Panc1 (cell line): ENCODE results near the gene ELK3. TPM values are rescaled to one million over a fixed set of nuclear protein-coding genes. Genes with fewer than 3 reads are reported as not detected.

Experiments used
- ATAC-seq: fragments of 200-7000 bp; cut with Tn5 transposase; 2 replicates; pipeline ENCODE4 v1.9.1; 2020; ENCODE audit warnings: mild to moderate bottlenecking, moderate library complexity
- BruUV-seq: library from RNA; stranded (reverse); fragments of 400-500 nt; replicated peaks from 2 replicates; lab custom pipeline; 2021; lab: Mats Ljungman, UMichigan
- CTCF ChIA-PET: fragments of 300-600 bp; sonication (Branson Sonifier 250); formaldehyde crosslinking; loops from one replicate; lab custom pipeline; 2022; ENCODE audit warnings: antibody characterized with exemption; lab: Charles Lee
- POLR2A ChIA-PET: fragments of 300-600 bp; sonication (Branson Sonifier 250); formaldehyde crosslinking; loops from one replicate; lab custom pipeline; 2022; ENCODE audit warnings: antibody characterized with exemption; lab: Charles Lee
- DNase-seq: peaks from one replicate; pipeline ENCODE4 v3.0.0-alpha.2; 2010; ENCODE audit warnings: low read depth, low spot score
- H3K27ac ChIP-seq: 2 replicates; pipeline ENCODE4 v1.5.1; 2011; ENCODE audit warnings: mild to moderate bottlenecking, low read length, inconsistent platforms
- H3K27me3 ChIP-seq: fragments of 200-500 bp; sonication (Bioruptor generic); 2 replicates; pipeline ENCODE4 v1.6.0; 2014; ENCODE audit warnings: low read length, inconsistent platforms; ENCODE audit not compliant: control insufficient read depth, insufficient read depth
- H3K36me3 ChIP-seq: fragments of 200-500 bp; sonication (Bioruptor generic); 2 replicates; pipeline ENCODE4 v1.5.1; 2014; ENCODE audit warnings: inconsistent platforms, mild to moderate bottlenecking, low read length, moderate library complexity; ENCODE audit not compliant: control insufficient read depth, insufficient read depth
- H3K4me1 ChIP-seq: 2 replicates; pipeline ENCODE4 v1.5.1; 2011; ENCODE audit warnings: inconsistent platforms, mild to moderate bottlenecking, low read length, moderate library complexity; ENCODE audit not compliant: control insufficient read depth, insufficient read depth
- H3K4me3 ChIP-seq, 2 experiments: 2 replicates each; pipeline ENCODE4 v1.5.1; 2011 to 2012; ENCODE audit warnings: low read depth in 2 of 2, low read length in 2 of 2, mild to moderate bottlenecking in 2 of 2, inconsistent platforms in 1 of 2, moderate library complexity in 1 of 2
- H3K9me3 ChIP-seq: fragments of 200-500 bp; sonication (Bioruptor generic); 2 replicates; pipeline ENCODE4 v1.5.1; 2014; ENCODE audit warnings: low read depth, mild to moderate bottlenecking, inconsistent platforms, low read length, moderate library complexity; ENCODE audit not compliant: control insufficient read depth, insufficient read depth
- POLR2AphosphoS5 ChIP-seq: IDR thresholded peaks from 2 replicates; pipeline ENCODE4 v1.6.1; 2012; ENCODE audit warnings: mild to moderate bottlenecking, low read depth, low read length, moderate library complexity
- SIN3A ChIP-seq: IDR thresholded peaks from 2 replicates; pipeline ENCODE4 v1.6.1; 2012; ENCODE audit warnings: low read depth, mild to moderate bottlenecking, low read length, moderate library complexity, borderline replicate concordance; ENCODE audit not compliant: insufficient read depth
- TCF7L2 ChIP-seq: IDR thresholded peaks from 2 replicates; pipeline ENCODE4 v1.6.1; 2011; ENCODE audit warnings: mild to moderate bottlenecking, low read depth, low read length, inconsistent platforms
- in situ Hi-C: cut with HindIII; loops from 2 replicates; pipeline ENCODE4 v1.10.0; 2016; ENCODE audit warnings: low sequenced_read_pairs, low pct_unique_long_range_greater_than_20kb
- intact Hi-C: fragments of 100-400 bp; cut with micrococcal nuclease; formaldehyde crosslinking; loops from one replicate; pipeline ENCODE4 v1.10.0; 2022; ENCODE audit not compliant: unreplicated experiment
- total RNA-seq: library from RNA; stranded (reverse); gene quantifications from one replicate; pipeline ENCODE4 v1.2.1, GENCODE V29; 2021; ENCODE audit not compliant: unreplicated experiment
- TF ChIP-seq, protein P1 (sequence below), 2 experiments: IDR thresholded peaks; 2 replicates each; pipeline ENCODE4 v1.6.1; 2011 to 2012; ENCODE audit warnings: low read depth in 2 of 2, control low read depth in 1 of 2, low read length in 1 of 2, mild to moderate bottlenecking in 1 of 2, moderate library complexity in 1 of 2; ENCODE audit not compliant: insufficient read depth in 1 of 2
- TF ChIP-seq, protein P2 (sequence below): fragments of 450-650 bp; IDR thresholded peaks from 2 replicates; pipeline ENCODE4 v1.5.1; 2017; ENCODE audit warnings: mild to moderate bottlenecking

Gene ELK3
- total RNA-seq, 1 experiment from 2014 or later: 25.1 TPM

DNA sequence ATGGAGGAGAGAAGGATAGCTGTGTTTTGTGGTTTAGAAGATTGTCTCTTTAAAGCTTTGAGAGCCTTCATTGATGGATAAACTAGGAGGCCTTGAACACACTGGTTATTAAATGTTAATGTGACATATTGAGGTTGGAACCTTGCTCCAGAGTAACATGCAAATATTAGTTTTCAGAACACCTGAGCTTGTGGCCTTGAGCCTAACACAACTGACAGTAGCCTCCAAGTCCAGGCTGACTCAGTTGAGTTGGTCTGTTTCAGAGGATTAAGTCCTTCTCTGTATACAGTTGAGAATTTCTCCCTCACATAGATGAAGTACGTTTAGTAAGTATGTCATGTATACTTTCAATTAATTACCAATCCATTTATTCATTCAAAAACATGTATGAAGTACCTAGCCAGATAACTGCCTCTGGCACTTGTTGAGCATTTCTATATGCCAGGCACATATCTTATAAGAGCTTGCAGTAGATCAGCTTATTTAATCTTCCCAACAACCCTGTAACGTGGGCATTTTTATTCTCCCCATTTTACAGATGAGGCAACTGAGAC is 63.5 kb downstream of the ELK3 start:
- Histone ChIP-seq H3K9me3 (no peaks in the 10 kb centered on the region), H3K27me3 (no peaks in the 10 kb centered on the region), H3K4me3 (no peak overlapping the region), H3K36me3 (no peaks in the 10 kb centered on the region), H3K4me1 (0 out of 2 replicates have a peak, but pooled peaks cover 7% of the 10 kb centered on the region), H3K27ac (no peak overlapping the region)
- in situ Hi-C loops (no loop called here), intact Hi-C loops (no loop called here)
- BruUV-seq: no TSS peak
- ATAC-seq (no peak), DNase-seq (no peak)
- ChIA-PET CTCF (interaction anchor here (0.6 kb wide), 1 partner anchor 25 kb away, joined by 3 read pairs; no protein-coding TSS in a partner anchor), POLR2A (no interaction called here)
- TF ChIP-seq, protein P1, sequence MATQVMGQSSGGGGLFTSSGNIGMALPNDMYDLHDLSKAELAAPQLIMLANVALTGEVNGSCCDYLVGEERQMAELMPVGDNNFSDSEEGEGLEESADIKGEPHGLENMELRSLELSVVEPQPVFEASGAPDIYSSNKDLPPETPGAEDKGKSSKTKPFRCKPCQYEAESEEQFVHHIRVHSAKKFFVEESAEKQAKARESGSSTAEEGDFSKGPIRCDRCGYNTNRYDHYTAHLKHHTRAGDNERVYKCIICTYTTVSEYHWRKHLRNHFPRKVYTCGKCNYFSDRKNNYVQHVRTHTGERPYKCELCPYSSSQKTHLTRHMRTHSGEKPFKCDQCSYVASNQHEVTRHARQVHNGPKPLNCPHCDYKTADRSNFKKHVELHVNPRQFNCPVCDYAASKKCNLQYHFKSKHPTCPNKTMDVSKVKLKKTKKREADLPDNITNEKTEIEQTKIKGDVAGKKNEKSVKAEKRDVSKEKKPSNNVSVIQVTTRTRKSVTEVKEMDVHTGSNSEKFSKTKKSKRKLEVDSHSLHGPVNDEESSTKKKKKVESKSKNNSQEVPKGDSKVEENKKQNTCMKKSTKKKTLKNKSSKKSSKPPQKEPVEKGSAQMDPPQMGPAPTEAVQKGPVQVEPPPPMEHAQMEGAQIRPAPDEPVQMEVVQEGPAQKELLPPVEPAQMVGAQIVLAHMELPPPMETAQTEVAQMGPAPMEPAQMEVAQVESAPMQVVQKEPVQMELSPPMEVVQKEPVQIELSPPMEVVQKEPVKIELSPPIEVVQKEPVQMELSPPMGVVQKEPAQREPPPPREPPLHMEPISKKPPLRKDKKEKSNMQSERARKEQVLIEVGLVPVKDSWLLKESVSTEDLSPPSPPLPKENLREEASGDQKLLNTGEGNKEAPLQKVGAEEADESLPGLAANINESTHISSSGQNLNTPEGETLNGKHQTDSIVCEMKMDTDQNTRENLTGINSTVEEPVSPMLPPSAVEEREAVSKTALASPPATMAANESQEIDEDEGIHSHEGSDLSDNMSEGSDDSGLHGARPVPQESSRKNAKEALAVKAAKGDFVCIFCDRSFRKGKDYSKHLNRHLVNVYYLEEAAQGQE (IDR thresholded peaks at IDR 0.05; ENCODE audit: insufficient read depth in 1 of 2, low read depth in 2 of 2, low read length in 1 of 2): no peak
- TF ChIP-seq POLR2AphosphoS5 (no peak; the same call in 1 of the 2 replicates), TCF7L2 (no peak), SIN3A (no peak)
- TF ChIP-seq, protein P2, sequence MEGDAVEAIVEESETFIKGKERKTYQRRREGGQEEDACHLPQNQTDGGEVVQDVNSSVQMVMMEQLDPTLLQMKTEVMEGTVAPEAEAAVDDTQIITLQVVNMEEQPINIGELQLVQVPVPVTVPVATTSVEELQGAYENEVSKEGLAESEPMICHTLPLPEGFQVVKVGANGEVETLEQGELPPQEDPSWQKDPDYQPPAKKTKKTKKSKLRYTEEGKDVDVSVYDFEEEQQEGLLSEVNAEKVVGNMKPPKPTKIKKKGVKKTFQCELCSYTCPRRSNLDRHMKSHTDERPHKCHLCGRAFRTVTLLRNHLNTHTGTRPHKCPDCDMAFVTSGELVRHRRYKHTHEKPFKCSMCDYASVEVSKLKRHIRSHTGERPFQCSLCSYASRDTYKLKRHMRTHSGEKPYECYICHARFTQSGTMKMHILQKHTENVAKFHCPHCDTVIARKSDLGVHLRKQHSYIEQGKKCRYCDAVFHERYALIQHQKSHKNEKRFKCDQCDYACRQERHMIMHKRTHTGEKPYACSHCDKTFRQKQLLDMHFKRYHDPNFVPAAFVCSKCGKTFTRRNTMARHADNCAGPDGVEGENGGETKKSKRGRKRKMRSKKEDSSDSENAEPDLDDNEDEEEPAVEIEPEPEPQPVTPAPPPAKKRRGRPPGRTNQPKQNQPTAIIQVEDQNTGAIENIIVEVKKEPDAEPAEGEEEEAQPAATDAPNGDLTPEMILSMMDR: no peak

DNA sequence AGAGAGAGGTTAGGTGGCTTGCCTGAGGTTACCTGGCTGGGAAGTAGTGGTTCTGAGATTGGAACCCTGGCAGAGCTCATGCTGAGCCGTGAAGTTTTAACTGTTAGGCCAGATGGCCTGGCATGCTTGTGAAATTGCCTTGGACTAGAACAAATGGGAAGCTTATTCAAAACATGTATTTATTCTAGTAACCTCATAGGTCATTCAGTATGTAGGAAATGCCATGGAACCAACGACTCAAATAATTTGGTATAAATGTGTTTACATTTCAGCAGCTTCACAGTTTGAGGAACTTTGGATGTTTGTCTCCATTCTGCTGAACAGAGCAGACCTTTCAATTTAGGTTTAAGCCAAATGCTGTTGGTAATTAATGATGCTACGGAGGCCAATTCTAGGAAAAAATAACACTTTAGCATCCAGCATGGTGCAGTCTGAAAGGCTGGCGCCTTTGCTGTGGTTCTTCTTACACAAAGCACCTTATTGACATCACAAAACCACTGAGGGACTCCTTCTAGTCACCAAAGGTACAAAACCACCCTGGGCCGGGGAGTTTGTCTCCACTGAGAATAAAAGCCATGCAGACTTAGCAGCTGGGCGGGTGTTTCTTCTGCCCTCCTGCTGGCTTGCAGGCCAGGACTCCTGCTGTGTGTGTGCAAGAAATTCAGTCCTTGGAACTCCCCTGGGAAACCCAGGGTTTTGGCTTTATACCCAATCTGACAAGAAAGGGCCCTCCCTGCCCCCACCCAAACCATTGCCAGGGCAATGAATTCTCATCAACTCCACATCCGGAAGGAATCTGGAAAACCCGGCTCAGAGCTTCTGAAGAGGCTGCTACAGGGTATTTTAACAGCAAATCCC is 64.2 kb downstream of the ELK3 start:
- Histone ChIP-seq H3K4me3 (no peak overlapping the region), H3K4me1 (0 out of 2 replicates have a peak, but pooled peaks cover 7% of the 10 kb centered on the region), H3K9me3 (no peaks in the 10 kb centered on the region), H3K27me3 (no peaks in the 10 kb centered on the region), H3K27ac (no peak overlapping the region), H3K36me3 (no peaks in the 10 kb centered on the region)
- intact Hi-C loops (no loop called here), in situ Hi-C loops (no loop called here)
- CTCF ChIA-PET: interaction anchor here (0.6 kb wide), 1 partner anchor 24 kb away, joined by 3 read pairs; no protein-coding TSS in a partner anchor
- no peak for DNase-seq
- POLR2A ChIA-PET: interaction anchor here (0.6 kb wide), 1 partner anchor 250 kb away, joined by 5 read pairs; no protein-coding TSS in a partner anchor
- ATAC-seq: peak; percentile 47; the same call in 1 of the 2 replicates
- BruUV-seq: no TSS peak
- TF ChIP-seq TCF7L2 (no peak), SIN3A (no peak), POLR2AphosphoS5 (no peak)
- TF ChIP-seq, protein P2: no peak
- TF ChIP-seq, protein P1 (IDR thresholded peaks at IDR 0.05; ENCODE audit: insufficient read depth in 1 of 2, low read depth in 2 of 2, low read length in 1 of 2): no peak
